ENCODE results near the gene CLDN5. TPM values are rescaled to one million over a fixed set of nuclear protein-coding genes. Genes with fewer than 3 reads are reported as not detected.

CLDN5 gene
- total RNA-seq, 1 donor from 2014 or later, result not detected

DNA sequence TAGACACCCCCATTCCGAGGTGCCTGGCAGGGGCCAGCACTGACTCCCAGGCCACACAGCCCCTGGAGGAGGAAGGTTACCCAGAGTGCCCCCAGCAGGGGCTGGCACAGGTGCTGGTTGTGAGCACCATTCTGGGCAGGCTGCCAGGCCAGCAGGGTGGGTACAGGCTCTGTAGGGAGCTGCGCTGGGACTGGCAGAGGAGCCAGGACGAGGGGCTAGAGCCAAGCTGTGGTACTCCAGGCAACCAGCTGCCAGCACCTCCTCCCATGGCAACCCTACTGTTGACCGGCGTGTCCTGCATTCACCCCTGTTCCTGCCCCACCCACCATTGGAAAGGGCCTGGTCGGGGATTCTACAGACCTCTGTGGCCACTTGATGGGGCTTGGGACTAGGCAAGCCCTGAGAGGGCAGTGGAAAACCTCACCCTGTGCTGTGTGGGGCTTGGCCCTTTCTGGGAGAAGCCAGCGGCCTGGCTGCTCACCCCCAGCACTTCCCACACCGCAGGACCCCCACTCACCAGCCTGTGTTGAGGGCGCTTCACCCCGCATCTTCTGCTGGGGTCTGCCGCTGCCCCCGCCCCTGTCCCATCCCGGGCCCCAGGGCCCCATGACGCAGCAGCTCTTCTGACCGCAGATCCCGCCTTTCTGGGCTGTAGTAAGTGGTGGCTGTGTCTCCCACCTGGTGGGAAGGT is 1.9 kb downstream of the CLDN5 start:
- no peaks in the 10 kb centered on the region for H3K36me3 Mint-ChIP-seq (ENCODE audit: unreplicated experiment)
- no peak for DNase-seq (ENCODE audit: extremely low spot score, unreplicated experiment)
- peaks cover 10% of the 10 kb centered on the region for H3K4me1 Mint-ChIP-seq (ENCODE audit: unreplicated experiment)
- H3K27me3 Mint-ChIP-seq (ENCODE audit: unreplicated experiment), result peaks cover 11% of the 10 kb centered on the region
- H3K9me3 Mint-ChIP-seq (ENCODE audit: unreplicated experiment), result no peaks in the 10 kb centered on the region
- no peak overlapping the region for H3K4me3 Mint-ChIP-seq (ENCODE audit: unreplicated experiment)
- H3K27ac Mint-ChIP-seq (ENCODE audit: unreplicated experiment), result no peak overlapping the region
- TF ChIP-seq, protein P1, sequence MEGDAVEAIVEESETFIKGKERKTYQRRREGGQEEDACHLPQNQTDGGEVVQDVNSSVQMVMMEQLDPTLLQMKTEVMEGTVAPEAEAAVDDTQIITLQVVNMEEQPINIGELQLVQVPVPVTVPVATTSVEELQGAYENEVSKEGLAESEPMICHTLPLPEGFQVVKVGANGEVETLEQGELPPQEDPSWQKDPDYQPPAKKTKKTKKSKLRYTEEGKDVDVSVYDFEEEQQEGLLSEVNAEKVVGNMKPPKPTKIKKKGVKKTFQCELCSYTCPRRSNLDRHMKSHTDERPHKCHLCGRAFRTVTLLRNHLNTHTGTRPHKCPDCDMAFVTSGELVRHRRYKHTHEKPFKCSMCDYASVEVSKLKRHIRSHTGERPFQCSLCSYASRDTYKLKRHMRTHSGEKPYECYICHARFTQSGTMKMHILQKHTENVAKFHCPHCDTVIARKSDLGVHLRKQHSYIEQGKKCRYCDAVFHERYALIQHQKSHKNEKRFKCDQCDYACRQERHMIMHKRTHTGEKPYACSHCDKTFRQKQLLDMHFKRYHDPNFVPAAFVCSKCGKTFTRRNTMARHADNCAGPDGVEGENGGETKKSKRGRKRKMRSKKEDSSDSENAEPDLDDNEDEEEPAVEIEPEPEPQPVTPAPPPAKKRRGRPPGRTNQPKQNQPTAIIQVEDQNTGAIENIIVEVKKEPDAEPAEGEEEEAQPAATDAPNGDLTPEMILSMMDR (IDR thresholded peaks at IDR 0.05), result no peak

DNA sequence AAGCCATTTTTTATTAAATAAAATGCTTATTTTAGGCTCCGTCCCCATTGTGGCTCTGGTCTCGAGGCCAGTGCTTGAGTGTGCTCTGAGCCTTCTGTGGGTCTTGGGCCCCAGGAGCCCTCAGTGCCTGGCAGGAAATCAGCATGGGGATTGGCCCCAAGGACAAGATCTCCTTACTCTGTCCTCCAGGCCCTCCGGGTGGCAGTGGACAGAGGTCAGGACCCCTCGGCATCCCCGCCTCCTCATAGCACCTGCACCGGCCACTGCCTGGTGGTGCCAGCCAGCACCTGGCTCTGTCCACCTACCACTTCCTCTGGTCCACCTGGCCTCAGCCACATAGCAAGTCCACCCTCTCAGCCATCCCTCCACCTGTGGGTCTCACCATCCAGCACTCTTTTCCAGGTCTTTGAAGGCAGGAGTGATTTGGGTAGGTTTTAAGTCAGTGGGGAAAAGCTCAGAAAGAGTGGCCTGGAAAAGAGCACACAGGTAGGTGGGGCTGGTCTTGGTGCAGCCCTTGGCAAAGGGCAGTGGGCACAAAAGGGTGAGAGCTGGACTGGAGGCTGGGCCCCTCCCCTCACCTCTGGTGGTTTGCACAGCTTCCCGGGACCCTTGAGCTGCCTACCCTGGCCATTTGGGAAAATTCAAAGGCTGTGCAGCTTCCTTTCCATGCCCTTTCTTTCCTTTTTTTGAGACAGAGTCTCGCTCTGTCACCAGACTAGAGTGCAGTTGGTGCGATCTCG is 3.5 kb downstream of the CLDN5 start:
- no peaks in the 10 kb centered on the region for H3K9me3 Mint-ChIP-seq (ENCODE audit: unreplicated experiment)
- TF ChIP-seq, protein P1 (IDR thresholded peaks at IDR 0.05), result no peak
- no peak for DNase-seq (ENCODE audit: extremely low spot score, unreplicated experiment)
- H3K27ac Mint-ChIP-seq (ENCODE audit: unreplicated experiment), result no peak overlapping the region
- no peak overlapping the region for H3K4me3 Mint-ChIP-seq (ENCODE audit: unreplicated experiment)
- H3K36me3 Mint-ChIP-seq (ENCODE audit: unreplicated experiment), result no peaks in the 10 kb centered on the region
- H3K27me3 Mint-ChIP-seq (ENCODE audit: unreplicated experiment), result peaks cover 11% of the 10 kb centered on the region
- peaks cover 10% of the 10 kb centered on the region for H3K4me1 Mint-ChIP-seq (ENCODE audit: unreplicated experiment)

DNA sequence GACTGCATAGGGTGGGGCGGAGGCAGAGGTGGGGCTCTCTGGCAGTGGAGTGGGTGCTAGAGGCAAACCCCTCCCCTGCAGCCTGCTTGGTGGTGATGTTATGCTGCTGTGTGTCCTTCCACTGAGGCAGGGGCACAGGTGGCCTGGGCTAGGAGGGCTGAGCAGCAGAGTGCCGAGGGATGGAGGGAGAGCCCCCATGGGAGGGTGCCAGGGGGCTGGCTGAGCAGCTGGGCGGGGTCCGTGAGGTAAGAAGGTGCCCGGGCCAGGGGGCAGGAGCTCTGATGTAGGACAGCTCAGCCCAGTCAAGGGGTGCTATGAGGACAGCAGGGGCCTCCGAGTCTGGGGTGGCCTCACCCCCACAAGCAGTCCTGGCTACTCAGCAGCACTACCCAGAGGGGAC is 4.2 kb downstream of the CLDN5 start:
- TF ChIP-seq, protein P1 (IDR thresholded peaks at IDR 0.05), result no peak
- peaks cover 10% of the 10 kb centered on the region for H3K27me3 Mint-ChIP-seq (ENCODE audit: unreplicated experiment)
- H3K9me3 Mint-ChIP-seq (ENCODE audit: unreplicated experiment), result no peaks in the 10 kb centered on the region
- H3K36me3 Mint-ChIP-seq (ENCODE audit: unreplicated experiment), result no peaks in the 10 kb centered on the region
- H3K27ac Mint-ChIP-seq (ENCODE audit: unreplicated experiment), result no peak overlapping the region
- no peak overlapping the region for H3K4me3 Mint-ChIP-seq (ENCODE audit: unreplicated experiment)
- no peak for DNase-seq (ENCODE audit: extremely low spot score, unreplicated experiment)
- H3K4me1 Mint-ChIP-seq (ENCODE audit: unreplicated experiment), result peaks cover 10% of the 10 kb centered on the region

DNA sequence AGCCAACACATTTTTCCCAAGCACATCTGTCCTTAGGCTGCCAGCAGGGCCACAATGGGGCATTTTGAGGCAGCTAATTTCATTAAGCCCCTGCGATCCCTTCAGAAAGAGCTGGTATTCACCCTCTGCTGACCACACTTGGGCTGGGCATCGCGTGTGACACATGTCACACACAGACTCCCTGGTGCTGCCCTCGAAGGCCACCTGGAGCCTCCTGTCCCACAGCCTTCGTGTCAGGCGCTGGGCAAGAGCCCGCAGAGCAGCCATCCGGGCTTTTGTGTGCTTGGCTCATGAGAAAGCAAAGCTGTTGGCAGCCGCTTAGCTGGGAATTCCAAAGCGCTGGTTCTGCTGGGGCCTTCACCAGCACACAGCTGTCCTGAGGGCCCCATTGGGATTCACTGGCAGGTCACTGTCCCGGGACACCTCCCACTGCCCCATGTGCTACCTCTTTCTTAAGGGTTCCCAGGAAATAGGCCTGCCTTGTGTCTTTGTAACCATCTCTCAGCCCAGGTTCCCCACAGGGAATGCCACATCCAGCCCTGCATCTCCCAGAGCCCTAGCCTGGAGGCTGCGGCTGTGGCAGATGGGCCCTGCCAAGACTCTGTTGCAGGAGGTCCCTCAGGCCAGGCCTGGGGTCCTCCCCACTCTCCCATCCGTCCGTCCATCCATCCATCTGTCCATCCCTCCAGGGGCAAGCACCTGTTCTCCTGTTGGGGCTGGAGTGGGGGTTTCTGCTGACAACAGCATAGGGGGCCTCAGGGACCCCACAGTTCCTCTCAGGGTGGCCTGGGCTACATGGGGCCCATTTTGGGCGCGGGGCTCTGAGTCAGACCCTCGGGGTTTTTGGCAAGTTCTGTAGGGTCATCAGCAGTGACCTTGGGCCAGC is 4.9 kb downstream of the CLDN5 start:
- H3K4me3 Mint-ChIP-seq (ENCODE audit: unreplicated experiment), result no peak overlapping the region
- TF ChIP-seq, protein P1 (IDR thresholded peaks at IDR 0.05), result no peak
- DNase-seq (ENCODE audit: extremely low spot score, unreplicated experiment), result no peak
- H3K36me3 Mint-ChIP-seq (ENCODE audit: unreplicated experiment), result no peaks in the 10 kb centered on the region
- H3K4me1 Mint-ChIP-seq (ENCODE audit: unreplicated experiment), result peaks cover 6% of the 10 kb centered on the region
- H3K9me3 Mint-ChIP-seq (ENCODE audit: unreplicated experiment), result no peaks in the 10 kb centered on the region
- no peak overlapping the region for H3K27ac Mint-ChIP-seq (ENCODE audit: unreplicated experiment)
- peaks cover 5% of the 10 kb centered on the region for H3K27me3 Mint-ChIP-seq (ENCODE audit: unreplicated experiment)

All from osteocyte (in vitro differentiated cells).